Caco-2 (cell line): Measurements from ENCODE around the gene CAMK1D. TPM values are rescaled to one million over a fixed set of nuclear protein-coding genes. Genes with fewer than 3 reads are reported as not detected.

Experiments
- BruUV-seq: library from RNA; stranded (reverse); fragments of 400-500 nt; replicated peaks from 2 replicates; lab custom pipeline; 2021; lab: Mats Ljungman, UMichigan
- CTCF ChIA-PET: fragments of 300-600 bp; sonication (Branson Sonifier 250); formaldehyde crosslinking; loops from one replicate; lab custom pipeline; 2022; ENCODE audit warnings: antibody characterized with exemption; lab: Charles Lee
- POLR2A ChIA-PET: fragments of 300-600 bp; sonication (Branson Sonifier 250); formaldehyde crosslinking; loops from one replicate; lab custom pipeline; 2022; ENCODE audit warnings: antibody characterized with exemption; lab: Charles Lee
- DNase-seq, 2 experiments: peaks; one replicate each; pipeline versions ENCODE4 v3.0.0 to v3.0.0-alpha.2; 2020 to 2022
- H3K27me3 ChIP-seq: replicated peaks from 2 replicates; pipeline ENCODE4 v1.6.0; 2011; ENCODE audit warnings: low read length; ENCODE audit not compliant: control insufficient read depth, insufficient read depth
- H3K36me3 ChIP-seq: 2 replicates; pipeline ENCODE4 v1.5.1; 2011; ENCODE audit warnings: low read length; ENCODE audit not compliant: control insufficient read depth, insufficient read depth
- H3K4me1 ChIP-seq: fragments of 250-450 bp; sonication (Bioruptor Pico); 2 replicates; pipeline ENCODE4 v1.5.1; 2020; ENCODE audit warnings: mild to moderate bottlenecking
- H3K4me3 ChIP-seq: 2 replicates; pipeline ENCODE4 v1.5.1; 2011; ENCODE audit warnings: low read depth, mild to moderate bottlenecking, control low read depth, low read length
- H3K9me3 ChIP-seq: fragments of 250-450 bp; sonication (Bioruptor Pico); 2 replicates; pipeline ENCODE4 v1.5.1; 2020; ENCODE audit warnings: mild to moderate bottlenecking, moderate library complexity
- H3K27ac Mint-ChIP-seq: one replicate; pipeline ENCODE4 v1.8.0; 2022; ENCODE audit warnings: mixed read lengths; ENCODE audit not compliant: unreplicated experiment
- H3K27me3 Mint-ChIP-seq: one replicate; pipeline ENCODE4 v1.8.0; 2022; ENCODE audit warnings: mixed read lengths; ENCODE audit not compliant: insufficient read depth, unreplicated experiment
- H3K36me3 Mint-ChIP-seq: one replicate; pipeline ENCODE4 v1.8.0; 2022; ENCODE audit warnings: mild to moderate bottlenecking, mixed read lengths; ENCODE audit not compliant: insufficient read depth, unreplicated experiment
- H3K4me1 Mint-ChIP-seq: one replicate; pipeline ENCODE4 v1.8.0; 2022; ENCODE audit warnings: low read depth, mixed read lengths; ENCODE audit not compliant: unreplicated experiment
- H3K4me3 Mint-ChIP-seq: one replicate; pipeline ENCODE4 v1.8.0; 2022; ENCODE audit warnings: mild to moderate bottlenecking, moderate library complexity, mixed read lengths; ENCODE audit not compliant: unreplicated experiment
- H3K9me3 Mint-ChIP-seq: one replicate; pipeline ENCODE4 v1.8.0; 2022; ENCODE audit warnings: mixed read lengths; ENCODE audit not compliant: unreplicated experiment
- intact Hi-C: fragments of 100-400 bp; cut with micrococcal nuclease; formaldehyde crosslinking; loops from one replicate; pipeline ENCODE4 v1.10.0; 2022; ENCODE audit not compliant: unreplicated experiment
- total RNA-seq: library from RNA; stranded (reverse); gene quantifications from 2 replicates; pipeline ENCODE4 v1.2.3, GENCODE V29; 2022
- TF ChIP-seq, protein P1 (sequence below), 2 experiments: fragments of 200-600 bp in 1 of 2; IDR thresholded peaks; 1 replicate in 1 of 2; 2 replicates in 1 of 2; pipeline versions ENCODE4 v1.5.1 to v1.8.0; 2011 to 2022; ENCODE audit warnings: antibody characterized with exemption in 1 of 2, control low read depth in 1 of 2, inconsistent platforms in 1 of 2, low read depth in 1 of 2, low read length in 1 of 2, mild to moderate bottlenecking in 1 of 2, moderate library complexity in 1 of 2; ENCODE audit not compliant: insufficient read depth in 1 of 2, severe bottlenecking in 1 of 2, unreplicated experiment in 1 of 2

Gene CAMK1D
- total RNA-seq, 1 experiment from 2014 or later = 10.9 TPM

DNA sequence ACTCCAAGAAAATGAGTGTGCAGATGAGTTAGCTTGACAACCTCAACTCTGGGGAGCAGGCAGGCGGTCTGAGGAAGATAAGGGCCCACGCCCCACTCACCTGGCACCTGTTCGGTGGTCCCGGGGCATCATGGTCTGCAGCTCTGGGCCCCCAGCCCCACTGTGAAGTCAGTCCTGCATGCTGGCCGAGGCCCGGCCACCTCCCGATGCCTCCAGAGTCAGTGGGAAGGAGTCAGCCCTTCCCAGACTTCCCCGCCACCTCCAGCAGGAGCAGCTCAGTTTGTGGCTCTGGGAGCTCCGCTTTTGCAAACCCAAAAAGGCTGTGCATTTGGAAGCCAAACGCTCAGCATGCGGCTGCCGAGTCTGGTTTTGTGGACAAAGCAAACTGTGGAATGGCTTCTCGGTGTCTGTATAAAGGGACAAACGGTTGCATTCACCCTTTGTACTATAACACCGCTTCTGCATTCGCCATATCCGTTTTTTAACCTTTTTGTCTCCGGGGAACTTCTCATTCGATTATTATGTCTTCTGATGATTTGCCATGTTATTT is 484.8 kb downstream of the CAMK1D start:
- no peak overlapping the region for H3K27ac Mint-ChIP-seq
- H3K4me3 Mint-ChIP-seq = no peak overlapping the region
- TF ChIP-seq, protein P1, sequence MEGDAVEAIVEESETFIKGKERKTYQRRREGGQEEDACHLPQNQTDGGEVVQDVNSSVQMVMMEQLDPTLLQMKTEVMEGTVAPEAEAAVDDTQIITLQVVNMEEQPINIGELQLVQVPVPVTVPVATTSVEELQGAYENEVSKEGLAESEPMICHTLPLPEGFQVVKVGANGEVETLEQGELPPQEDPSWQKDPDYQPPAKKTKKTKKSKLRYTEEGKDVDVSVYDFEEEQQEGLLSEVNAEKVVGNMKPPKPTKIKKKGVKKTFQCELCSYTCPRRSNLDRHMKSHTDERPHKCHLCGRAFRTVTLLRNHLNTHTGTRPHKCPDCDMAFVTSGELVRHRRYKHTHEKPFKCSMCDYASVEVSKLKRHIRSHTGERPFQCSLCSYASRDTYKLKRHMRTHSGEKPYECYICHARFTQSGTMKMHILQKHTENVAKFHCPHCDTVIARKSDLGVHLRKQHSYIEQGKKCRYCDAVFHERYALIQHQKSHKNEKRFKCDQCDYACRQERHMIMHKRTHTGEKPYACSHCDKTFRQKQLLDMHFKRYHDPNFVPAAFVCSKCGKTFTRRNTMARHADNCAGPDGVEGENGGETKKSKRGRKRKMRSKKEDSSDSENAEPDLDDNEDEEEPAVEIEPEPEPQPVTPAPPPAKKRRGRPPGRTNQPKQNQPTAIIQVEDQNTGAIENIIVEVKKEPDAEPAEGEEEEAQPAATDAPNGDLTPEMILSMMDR (IDR thresholded peaks at IDR 0.05; ENCODE audit: insufficient read depth in 1 of 2, low read depth in 1 of 2, low read length in 1 of 2, severe bottlenecking in 1 of 2, unreplicated experiment in 1 of 2) = no peak
- Histone ChIP-seq H3K27me3 (no peaks in the 10 kb centered on the region), H3K36me3 (no peaks in the 10 kb centered on the region), H3K4me1 (peaks cover 3% of the 10 kb centered on the region; the same call in 1 of the 2 replicates), H3K9me3 (no peaks in the 10 kb centered on the region), H3K4me3 (no peak overlapping the region)
- DNase-seq = no peak
- CTCF ChIA-PET = no interaction called here
- H3K4me1 Mint-ChIP-seq = no peaks in the 10 kb centered on the region
- no peaks in the 10 kb centered on the region for H3K9me3 Mint-ChIP-seq
- BruUV-seq = no TSS peak
- no peaks in the 10 kb centered on the region for H3K27me3 Mint-ChIP-seq
- POLR2A ChIA-PET = interaction anchor here (0.6 kb wide), 1 partner anchor 317 kb away, joined by 3 read pairs; no protein-coding TSS in a partner anchor
- no peaks in the 10 kb centered on the region for H3K36me3 Mint-ChIP-seq
- intact Hi-C loops = no loop called here

GRCh38 chr10:12834721-12835120 is 485.4 kb downstream of the CAMK1D start:
- no TSS peak for BruUV-seq
- H3K27me3 Mint-ChIP-seq = no peaks in the 10 kb centered on the region
- ChIA-PET CTCF (interaction anchor here (0.5 kb wide), 1 partner anchor 18 kb away, joined by 3 read pairs; no protein-coding TSS in a partner anchor), POLR2A (no interaction called here)
- H3K9me3 Mint-ChIP-seq = no peaks in the 10 kb centered on the region
- Histone ChIP-seq H3K27me3 (no peaks in the 10 kb centered on the region), H3K4me1 (peaks cover 3% of the 10 kb centered on the region; the same call in 1 of the 2 replicates), H3K36me3 (no peaks in the 10 kb centered on the region), H3K4me3 (no peak overlapping the region), H3K9me3 (no peaks in the 10 kb centered on the region)
- TF ChIP-seq, protein P1 (IDR thresholded peaks at IDR 0.05; ENCODE audit: insufficient read depth in 1 of 2, low read depth in 1 of 2, low read length in 1 of 2, severe bottlenecking in 1 of 2, unreplicated experiment in 1 of 2) = no peak
- H3K36me3 Mint-ChIP-seq = no peaks in the 10 kb centered on the region
- intact Hi-C loops = no loop called here
- H3K4me1 Mint-ChIP-seq = no peaks in the 10 kb centered on the region
- H3K27ac Mint-ChIP-seq = no peak overlapping the region
- H3K4me3 Mint-ChIP-seq = no peak overlapping the region
- no peak for DNase-seq

- DNase-seq = no peak
- Histone ChIP-seq H3K4me3 (no peak overlapping the region), H3K36me3 (no peaks in the 10 kb centered on the region), H3K27me3 (no peaks in the 10 kb centered on the region), H3K4me1 (peaks cover 3% of the 10 kb centered on the region; the same call in 1 of the 2 replicates), H3K9me3 (no peaks in the 10 kb centered on the region)
- Mint-ChIP-seq H3K9me3 (no peaks in the 10 kb centered on the region), H3K4me1 (no peaks in the 10 kb centered on the region), H3K36me3 (no peaks in the 10 kb centered on the region), H3K4me3 (no peak overlapping the region), H3K27me3 (no peaks in the 10 kb centered on the region), H3K27ac (no peak overlapping the region)
- BruUV-seq = no TSS peak
- POLR2A ChIA-PET = no interaction called here
- CTCF ChIA-PET = no interaction called here
- intact Hi-C loops = no loop called here
- TF ChIP-seq, protein P1 (IDR thresholded peaks at IDR 0.05; ENCODE audit: insufficient read depth in 1 of 2, low read depth in 1 of 2, low read length in 1 of 2, severe bottlenecking in 1 of 2, unreplicated experiment in 1 of 2) = no peak
Observed at GRCh38 chr10:12835709-12836108, 486.4 kb downstream of the CAMK1D start.
